Progenitor cell of endocrine pancreas (in vitro differentiated cells): ENCODE results near the gene C1orf21. TPM values are rescaled to one million over a fixed set of nuclear protein-coding genes. Genes with fewer than 3 reads are reported as not detected.

ENCODE experiments used
- DNase-seq: peaks from one replicate; pipeline ENCODE4 v3.0.0; 2021; ENCODE audit warnings: low spot score; ENCODE audit not compliant: unreplicated experiment
- H3K27ac Mint-ChIP-seq: 2 replicates; pipeline ENCODE4 v1.8.0; 2021; ENCODE audit warnings: mild to moderate bottlenecking, moderate library complexity, mixed read lengths
- H3K27me3 Mint-ChIP-seq: 2 replicates; pipeline ENCODE4 v1.8.0; 2021; ENCODE audit warnings: mixed read lengths
- H3K36me3 Mint-ChIP-seq: 2 replicates; pipeline ENCODE4 v1.8.0; 2022; ENCODE audit warnings: mixed read lengths; ENCODE audit not compliant: insufficient read depth
- H3K4me1 Mint-ChIP-seq: 2 replicates; pipeline ENCODE4 v1.8.0; 2021; ENCODE audit warnings: low read depth, mixed read lengths
- H3K4me3 Mint-ChIP-seq: 2 replicates; pipeline ENCODE4 v1.8.0; 2021; ENCODE audit warnings: low read depth, mild to moderate bottlenecking, moderate library complexity, mixed read lengths
- H3K9me3 Mint-ChIP-seq: 2 replicates; pipeline ENCODE4 v1.8.0; 2021; ENCODE audit warnings: low read depth, mixed read lengths
- CTCF ChIP-seq: fragments of 200-600 bp; sonication (generic); IDR thresholded peaks from one replicate; pipeline ENCODE4 v1.5.0; 2021; ENCODE audit warnings: antibody characterized with exemption, mild to moderate bottlenecking; ENCODE audit not compliant: unreplicated experiment
- total RNA-seq: library from RNA; stranded (reverse); gene quantifications from 2 replicates; pipeline ENCODE4 v1.2.1, GENCODE V29; 2021

Gene C1orf21
- total RNA-seq, 1 donor from 2014 or later, result 10.0 TPM

GRCh38 chr1:184503221-184503749 is 116.5 kb downstream of the C1orf21 start:
- DNase-seq, result no peak
- no peaks in the 10 kb centered on the region for H3K36me3 Mint-ChIP-seq
- H3K27ac Mint-ChIP-seq, result no peak overlapping the region
- H3K4me1 Mint-ChIP-seq, result peaks cover 8% of the 10 kb centered on the region
- no peaks in the 10 kb centered on the region for H3K9me3 Mint-ChIP-seq
- TF ChIP-seq CTCF, result no peak
- no peaks in the 10 kb centered on the region for H3K27me3 Mint-ChIP-seq
- H3K4me3 Mint-ChIP-seq, result no peak overlapping the region

GRCh38 chr1:184504040-184504954 is 117.5 kb downstream of the C1orf21 start:
- Mint-ChIP-seq H3K27me3 (no peaks in the 10 kb centered on the region), H3K9me3 (no peaks in the 10 kb centered on the region), H3K4me1 (peaks cover 8% of the 10 kb centered on the region), H3K36me3 (no peaks in the 10 kb centered on the region), H3K27ac (no peak overlapping the region), H3K4me3 (no peak overlapping the region)
- no peak for TF ChIP-seq CTCF
- DNase-seq, result no peak

- DNase-seq, result no peak
- no peaks in the 10 kb centered on the region for H3K27me3 Mint-ChIP-seq
- H3K36me3 Mint-ChIP-seq, result no peaks in the 10 kb centered on the region
- H3K9me3 Mint-ChIP-seq, result no peaks in the 10 kb centered on the region
- no peak for TF ChIP-seq CTCF
- H3K4me3 Mint-ChIP-seq, result no peak overlapping the region
- no peak overlapping the region for H3K27ac Mint-ChIP-seq
- H3K4me1 Mint-ChIP-seq, result peaks cover 8% of the 10 kb centered on the region
These were observed 118.1 kb downstream of the C1orf21 start for GRCh38 chr1:184504955-184505338.

DNA sequence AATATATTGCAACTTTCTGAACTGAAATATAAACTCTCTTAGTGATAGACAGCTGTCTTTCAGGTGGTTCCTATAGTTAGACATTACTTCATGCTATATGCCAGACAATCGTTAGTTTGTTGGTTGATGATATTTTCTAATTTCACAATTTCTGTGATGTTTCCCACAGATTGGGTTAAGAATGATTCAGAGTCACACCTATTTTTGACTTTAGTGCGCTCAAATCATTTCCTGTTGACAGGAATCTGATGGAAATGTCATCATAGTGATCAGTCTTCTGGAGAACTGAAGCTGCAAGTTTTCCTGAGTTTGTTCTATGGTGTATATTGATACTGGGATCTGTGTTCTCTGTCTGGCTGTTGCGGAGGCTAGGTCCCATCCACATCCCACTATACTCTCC is 119.7 kb downstream of the C1orf21 start:
- Mint-ChIP-seq H3K9me3 (no peaks in the 10 kb centered on the region), H3K36me3 (no peaks in the 10 kb centered on the region), H3K4me3 (no peak overlapping the region), H3K4me1 (peaks cover 8% of the 10 kb centered on the region), H3K27me3 (no peaks in the 10 kb centered on the region), H3K27ac (no peak overlapping the region)
- DNase-seq, result no peak
- no peak for TF ChIP-seq CTCF

DNA sequence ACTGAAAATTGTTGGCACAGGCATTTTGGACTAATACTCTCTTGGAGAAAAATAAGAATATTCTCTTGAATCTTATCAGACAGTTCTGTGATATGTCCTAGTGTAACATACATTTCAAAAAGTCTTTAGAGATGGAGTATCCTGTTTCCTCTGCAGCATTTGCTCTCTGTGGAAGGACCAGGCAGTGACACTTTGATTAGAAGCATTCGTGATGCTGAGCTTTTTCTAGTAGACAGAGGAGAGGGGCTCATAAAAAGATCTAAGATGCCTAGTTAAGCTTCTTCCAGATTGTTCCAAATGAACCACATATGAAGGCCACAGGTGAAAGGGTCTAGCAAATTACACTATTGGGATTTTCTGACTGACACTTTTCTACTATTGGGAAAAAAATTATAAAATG is 120.3 kb downstream of the C1orf21 start:
- Mint-ChIP-seq H3K4me3 (no peak overlapping the region), H3K4me1 (peaks cover 8% of the 10 kb centered on the region), H3K27ac (no peak overlapping the region), H3K9me3 (no peaks in the 10 kb centered on the region), H3K36me3 (no peaks in the 10 kb centered on the region), H3K27me3 (no peaks in the 10 kb centered on the region)
- no peak for TF ChIP-seq CTCF
- DNase-seq, result no peak
